IMR-90 (cell line): Measurements from ENCODE around the gene CDK5R2. TPM values are rescaled to one million over a fixed set of nuclear protein-coding genes. Genes with fewer than 3 reads are reported as not detected.

Source experiments
- ATAC-seq: fragments of 200-7000 bp; cut with Tn5 transposase; 2 replicates; pipeline ENCODE4 v1.9.1; 2020; ENCODE audit warnings: low read depth, mild to moderate bottlenecking, moderate library complexity
- BruUV-seq: library from RNA; stranded (reverse); fragments of 400-500 nt; replicated peaks from 2 replicates; lab custom pipeline; 2021; lab: Mats Ljungman, UMichigan
- CTCF ChIA-PET: fragments of 300-600 bp; formaldehyde crosslinking; extraction: SDS; loops from one replicate; lab custom pipeline; 2021; ENCODE audit warnings: antibody characterized with exemption; lab: Yijun Ruan, JAX
- POLR2A ChIA-PET: fragments of 300-600 bp; sonication (Branson Sonifier 250); formaldehyde crosslinking; loops from one replicate; lab custom pipeline; 2022; ENCODE audit warnings: antibody characterized with exemption; ENCODE audit not compliant: unreplicated experiment; lab: Charles Lee
- DNase-seq: peaks from one replicate; pipeline ENCODE4 v3.0.0; 2013
- H2AFZ ChIP-seq: replicated peaks from 2 replicates; pipeline ENCODE3; 2013; ENCODE audit warnings: low read length, mild to moderate bottlenecking; ENCODE audit not compliant: poor library complexity
- H2AK5ac ChIP-seq: 2 replicates; pipeline ENCODE4 v1.6.1; 2013; ENCODE audit warnings: low read depth, low read length, inconsistent platforms
- H2AK9ac ChIP-seq: replicated peaks from 2 replicates; pipeline ENCODE3; 2013; ENCODE audit warnings: mild to moderate bottlenecking, low read depth, low read length, moderate library complexity; ENCODE audit not compliant: poor library complexity
- H2BK120ac ChIP-seq: 2 replicates; pipeline ENCODE4 v1.6.1; 2013; ENCODE audit warnings: low read depth, low read length, inconsistent platforms
- H2BK15ac ChIP-seq: 3 replicates; pipeline ENCODE4 v1.6.1; 2013; ENCODE audit warnings: low read depth, low read length, inconsistent platforms
- H2BK20ac ChIP-seq: 2 replicates; pipeline ENCODE4 v1.6.1; 2013; ENCODE audit warnings: low read depth, mild to moderate bottlenecking, inconsistent platforms, low read length, moderate library complexity
- H2BK5ac ChIP-seq: 2 replicates; pipeline ENCODE4 v1.6.1; 2013; ENCODE audit warnings: mild to moderate bottlenecking, low read depth, low read length, inconsistent platforms; ENCODE audit not compliant: poor library complexity, severe bottlenecking
- H3K14ac ChIP-seq: replicated peaks from 2 replicates; pipeline ENCODE4 v1.6.1; 2013; ENCODE audit warnings: low read depth, low read length, inconsistent platforms
- H3K18ac ChIP-seq: 2 replicates; pipeline ENCODE4 v1.6.1; 2013; ENCODE audit warnings: low read depth, low read length, control low read depth
- H3K23ac ChIP-seq: 2 replicates; pipeline ENCODE4 v1.6.1; 2013; ENCODE audit warnings: low read depth, low read length, inconsistent platforms
- H3K27ac ChIP-seq: 2 replicates; pipeline ENCODE4 v1.5.1; 2013; ENCODE audit warnings: mild to moderate bottlenecking, control low read depth, low read length; ENCODE audit not compliant: insufficient read depth
- H3K27me3 ChIP-seq: 2 replicates; pipeline ENCODE4 v1.6.1; 2013; ENCODE audit warnings: low read length; ENCODE audit not compliant: control insufficient read depth, insufficient read depth
- H3K36me3 ChIP-seq: 2 replicates; pipeline ENCODE4 v1.6.1; 2013; ENCODE audit warnings: low read length, mixed read lengths; ENCODE audit not compliant: control insufficient read depth, insufficient read depth
- H3K4ac ChIP-seq: 2 replicates; pipeline ENCODE4 v1.6.1; 2013; ENCODE audit warnings: low read depth, low read length, inconsistent platforms
- H3K4me1 ChIP-seq: 2 replicates; pipeline ENCODE4 v1.6.1; 2013; ENCODE audit warnings: low read length, mixed read lengths; ENCODE audit not compliant: control insufficient read depth, insufficient read depth
- H3K4me2 ChIP-seq: 2 replicates; pipeline ENCODE4 v1.6.1; 2013; ENCODE audit warnings: low read depth, mild to moderate bottlenecking, control low read depth, low read length, moderate library complexity
- H3K4me3 ChIP-seq: 2 replicates; pipeline ENCODE4 v1.5.1; 2013; ENCODE audit warnings: low read depth, mild to moderate bottlenecking, control low read depth, low read length, moderate library complexity; ENCODE audit not compliant: insufficient read depth
- H3K56ac ChIP-seq: 2 replicates; pipeline ENCODE4 v1.6.1; 2013; ENCODE audit warnings: low read length, inconsistent platforms; ENCODE audit not compliant: insufficient read depth; ENCODE audit errors: extremely low read depth
- H3K79me1 ChIP-seq, 2 experiments: 2 replicates each; pipeline ENCODE4 v1.6.1; 2013; ENCODE audit warnings: low read length in 2 of 2, inconsistent platforms in 1 of 2, low read depth in 1 of 2
- H3K9ac ChIP-seq: 2 replicates; pipeline ENCODE4 v1.6.1; 2013; ENCODE audit warnings: low read depth, low read length, control low read depth
- H3K9me1 ChIP-seq: 2 replicates; pipeline ENCODE4 v1.6.1; 2013; ENCODE audit warnings: low read length, inconsistent platforms; ENCODE audit not compliant: insufficient read depth
- H3K9me3 ChIP-seq: 2 replicates; pipeline ENCODE4 v1.6.1; 2013; ENCODE audit warnings: low read length; ENCODE audit not compliant: control insufficient read depth, insufficient read depth
- H4K20me1 ChIP-seq: 2 replicates; pipeline ENCODE4 v1.6.1; 2013; ENCODE audit warnings: low read length, inconsistent platforms; ENCODE audit not compliant: insufficient read depth
- H4K5ac ChIP-seq: 2 replicates; pipeline ENCODE4 v1.6.1; 2013; ENCODE audit warnings: mild to moderate bottlenecking, low read depth, low read length, control low read depth
- H4K8ac ChIP-seq, 2 experiments: 2 replicates each; pipeline ENCODE4 v1.6.1; 2013; ENCODE audit warnings: low read depth in 2 of 2, low read length in 2 of 2, control low read depth in 1 of 2, inconsistent platforms in 1 of 2
- H4K91ac ChIP-seq: 2 replicates; pipeline ENCODE4 v1.6.1; 2013; ENCODE audit warnings: low read depth, low read length, inconsistent platforms; ENCODE audit not compliant: insufficient read depth
- BHLHE40 ChIP-seq: fragments of 150-350 bp; IDR thresholded peaks from 2 replicates; pipeline ENCODE4 v1.6.1; 2016; ENCODE audit warnings: mild to moderate bottlenecking, low read depth, low read length
- MAZ ChIP-seq: IDR thresholded peaks from 2 replicates; pipeline ENCODE4 v1.6.1; 2012; ENCODE audit warnings: low read depth, mild to moderate bottlenecking, low read length, improper control_type of control experiment, moderate library complexity, borderline replicate concordance
- NFE2L2 ChIP-seq: fragments of 150-350 bp; IDR thresholded peaks from 2 replicates; pipeline ENCODE4 v1.6.1; 2016; ENCODE audit warnings: low read depth, mild to moderate bottlenecking, low read length
- POLR2A ChIP-seq: IDR thresholded peaks from 2 replicates; pipeline ENCODE4 v1.6.1; 2012; ENCODE audit warnings: mild to moderate bottlenecking, low read depth, low read length
- RAD21 ChIP-seq: IDR thresholded peaks from 2 replicates; pipeline ENCODE4 v1.6.1; 2012; ENCODE audit warnings: low read length, improper control_type of control experiment
- SMC3 ChIP-seq: fragments of 150-350 bp; IDR thresholded peaks from 2 replicates; pipeline ENCODE4 v1.6.1; 2016; ENCODE audit warnings: low read depth, mild to moderate bottlenecking, antibody characterized with exemption, low read length, moderate library complexity
- WGBS, 2 experiments: methylation state at CpG; one replicate each; pipeline versions ENCODE4 v1.1.5 to v1.1.7; 2013; ENCODE audit warnings: missing lambda C conversion rate in 2 of 2; ENCODE audit not compliant: insufficient read length in 1 of 2; ENCODE audit errors: extremely low coverage in 2 of 2; 5-methylcytosine and 5-hydroxymethylcytosine counted together
- dilution Hi-C: fragments of 300-500 bp; cut with HindIII; formaldehyde crosslinking; loops from one replicate; pipeline ENCODE4 v1.14.3; 2018; ENCODE audit warnings: low sequenced_read_pairs; ENCODE audit not compliant: unreplicated experiment
- in situ Hi-C: fragments of 300-500 bp; cut with MboI; formaldehyde crosslinking; loops from 3 replicates; pipeline ENCODE4 v1.14.3; 2019; ENCODE audit warnings: low sequenced_read_pairs, inconsistent platforms, mixed read lengths
- intact Hi-C: fragments of 100-400 bp; cut with micrococcal nuclease; formaldehyde crosslinking; loops from 2 replicates; pipeline ENCODE4 v1.10.0; 2022
- polyA plus RNA-seq, 3 experiments: library from polyadenylated mRNA; depleted of rRNA; stranded (reverse); fragments of >200 nt; gene quantifications; 2 replicates each; pipeline ENCODE4 v1.2.3, GENCODE V29; 2012; ENCODE audit warnings: low replicate concordance in 1 of 3
- total RNA-seq: library from RNA; depleted of rRNA; stranded (reverse); fragments of >200 nt; gene quantifications from 2 replicates; pipeline ENCODE4 v1.2.3, GENCODE V29; 2012

The CDK5R2 gene
- total and polyA plus RNA-seq, 2 of the 4 experiments (the other 2 are of a cell fraction) = not detected

DNA sequence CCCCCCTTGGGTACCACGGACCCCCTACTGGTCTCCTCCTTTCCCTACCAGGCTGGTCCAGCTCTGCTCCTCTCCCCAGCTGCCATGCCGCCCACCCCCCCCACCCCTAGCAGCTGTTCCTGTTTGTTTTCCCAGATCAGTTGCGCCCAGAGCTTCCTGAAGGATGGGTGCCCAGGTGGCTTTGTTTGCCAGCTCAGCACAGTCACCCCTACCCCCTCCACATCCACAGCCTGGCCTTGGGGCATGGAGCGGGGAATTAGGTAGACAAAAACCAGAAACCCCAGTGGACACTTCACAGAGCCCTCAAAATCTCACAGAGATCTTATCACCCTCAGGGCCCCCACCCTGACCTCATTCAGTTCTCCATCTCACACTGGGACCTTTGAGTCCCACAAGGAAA lies 37.5 kb downstream of the CDK5R2 start (continued):
- TF ChIP-seq SMC3 = no peak
- TF ChIP-seq NFE2L2 = no peak
- no peak for TF ChIP-seq MAZ
- TF ChIP-seq POLR2A = no peak

DNA sequence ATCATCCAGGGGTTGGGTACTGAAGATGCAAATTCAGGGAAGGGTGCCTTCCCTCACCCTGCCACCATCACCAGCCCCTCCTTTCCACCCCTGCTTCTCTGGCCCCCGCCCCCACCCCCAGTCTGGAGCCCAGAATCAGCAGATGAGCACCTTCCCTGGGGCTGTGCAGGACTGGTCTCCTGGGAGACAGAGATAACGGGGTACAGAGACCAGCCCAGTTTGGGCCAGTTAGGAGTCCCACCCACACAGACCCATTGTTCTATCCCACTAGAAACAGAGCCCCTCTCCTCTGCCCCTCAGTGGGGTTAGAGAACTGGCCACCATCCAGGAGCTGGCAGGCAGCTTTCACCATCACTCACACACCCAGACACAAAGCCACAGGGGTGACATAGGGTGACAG lies 38.3 kb downstream of the CDK5R2 start:
- POLR2A ChIA-PET = interaction anchor here (0.6 kb wide), 1 partner anchor 381 kb away, joined by 3 read pairs; no protein-coding TSS in a partner anchor
- H2BK120ac ChIP-seq = no peak overlapping the region
- CTCF ChIA-PET = no interaction called here
- no TSS peak for BruUV-seq
- no CpG with 5 or more reads among the region's 2 CpGs for WGBS, 2 experiments
- H3K79me1 ChIP-seq = no peaks in the 10 kb centered on the region
- no peaks in the 10 kb centered on the region; the same call in 1 of the 2 replicates for H3K4me1 ChIP-seq
- H3K36me3 ChIP-seq = no peaks in the 10 kb centered on the region
- no peak overlapping the region for H3K18ac ChIP-seq
- H3K4me3 ChIP-seq = no peak overlapping the region
- no peak overlapping the region for H2BK20ac ChIP-seq
- ATAC-seq (no peak), DNase-seq (no peak)
- no peak overlapping the region for H2AFZ ChIP-seq
- no peaks in the 10 kb centered on the region; the same call in 1 of the 2 replicates for H3K9me3 ChIP-seq
- H3K27ac ChIP-seq = no peak overlapping the region
- no peak overlapping the region for H2BK15ac ChIP-seq
- no peak overlapping the region for H3K14ac ChIP-seq
- H3K9me1 ChIP-seq = no peaks in the 10 kb centered on the region
- no peak overlapping the region for H2BK5ac ChIP-seq
- H4K5ac ChIP-seq = no peak overlapping the region
- H3K56ac ChIP-seq = no peak overlapping the region
- H4K20me1 ChIP-seq = no peaks in the 10 kb centered on the region; the same call in 1 of the 2 replicates
- no peak overlapping the region for H4K8ac ChIP-seq
- H3K27me3 ChIP-seq = peaks cover 85% of the 10 kb centered on the region
- H3K4me2 ChIP-seq = no peak overlapping the region
- H2AK9ac ChIP-seq = no peak overlapping the region
- intact Hi-C loops = no loop called here
- dilution Hi-C loops = no loop called here
- no peak overlapping the region for H3K4ac ChIP-seq
- H2AK5ac ChIP-seq = no peak overlapping the region
- no peak overlapping the region for H4K91ac ChIP-seq
- TF ChIP-seq RAD21 = no peak
- TF ChIP-seq BHLHE40 = no peak
- no peak overlapping the region for H3K23ac ChIP-seq
- H3K9ac ChIP-seq = no peak overlapping the region
- in situ Hi-C loops = no loop called here
